Stimulated activated CD8-positive, alpha-beta memory T cell treated with anti-CD3 and anti-CD28 coated beads, Interleukin-7, amount 100 ng/mL, for 1 hour (primary cell): ENCODE data around the gene SUCLA2.
A peak's percentile ranks its signal among the peaks of the same experiment; 100 is the strongest.
"Not testable (repeated sequence)": the region's sequence is repeated elsewhere in the genome, so short reads cannot be mapped to it uniquely, and the experiment has no call there.

ENCODE experiments used
- DNase-seq, 2 donors: peaks; one replicate each; pipeline ENCODE4 v3.0.0-alpha.2; 2020; ENCODE audit warnings: low read depth in 2 of 2

The SUCLA2 gene

GRCh38 chr13:48001114-48001881 is at the start of gene SUCLA2:
TSS of gene SUCLA2 (minus strand) at chr13:48001273. CDS start at chr13:48001269, 4 bp downstream.
- peak; percentile 77 for DNase-seq

GRCh38 chr13:48050550-48050949 is 49.5 kb upstream of the SUCLA2 start:
- DNase-seq: no peak

GRCh38 chr13:48043789-48044503 is 42.9 kb upstream of the SUCLA2 start:
- DNase-seq: no peak

- DNase-seq: no peak
Measured at GRCh38 chr13:48042894-48043293, 41.8 kb upstream of the SUCLA2 start.

- no peak for DNase-seq
Measured at GRCh38 chr13:48040896-48041295, 39.8 kb upstream of the SUCLA2 start.

- no peak for DNase-seq
Measured at GRCh38 chr13:48040049-48040448, 39.0 kb upstream of the SUCLA2 start.

GRCh38 chr13:48038761-48039160 is 37.7 kb upstream of the SUCLA2 start:
- no peak for DNase-seq

- DNase-seq: peak; percentile 85 to 89
Measured at GRCh38 chr13:48037346-48038173, 36.5 kb upstream of the SUCLA2 start, which contains the start of gene NUDT15. TSS of gene NUDT15 (plus strand) at chr13:48037726. CDS start at chr13:48037747, 21 bp downstream.

GRCh38 chr13:48029859-48030258 is 28.8 kb upstream of the SUCLA2 start:
- no peak for DNase-seq

- DNase-seq: no peak
Measured at GRCh38 chr13:48028066-48028465, 27.0 kb upstream of the SUCLA2 start.

GRCh38 chr13:48019796-48020195 is 18.7 kb upstream of the SUCLA2 start:
- DNase-seq: no peak

- DNase-seq: no peak
Measured at GRCh38 chr13:48018637-48019036, 17.6 kb upstream of the SUCLA2 start.

GRCh38 chr13:48014359-48014758 is 13.3 kb upstream of the SUCLA2 start:
- no peak for DNase-seq

- no peak for DNase-seq
Measured at GRCh38 chr13:48012668-48013067, 11.6 kb upstream of the SUCLA2 start.

- DNase-seq: no peak
Measured at GRCh38 chr13:48010698-48011097, 9.6 kb upstream of the SUCLA2 start.

- no peak for DNase-seq
Measured at GRCh38 chr13:48009284-48009683, 8.2 kb upstream of the SUCLA2 start.

GRCh38 chr13:48006396-48006795 is 5.3 kb upstream of the SUCLA2 start:
- no peak for DNase-seq

- DNase-seq: no peak
Measured at GRCh38 chr13:48004201-48004600, 3.1 kb upstream of the SUCLA2 start.

- not testable (repeated sequence) for DNase-seq
Measured at GRCh38 chr13:48001999-48002398, 926 bp upstream of the SUCLA2 start.

- no peak for DNase-seq
Measured at GRCh38 chr13:48000559-48001113, 437 bp downstream of the SUCLA2 start.

- no peak for DNase-seq
Measured at GRCh38 chr13:47999973-48000372, 1.1 kb downstream of the SUCLA2 start.

- DNase-seq: no peak
Measured at GRCh38 chr13:47997384-47997783, 3.7 kb downstream of the SUCLA2 start.
